NK-92 (cell line): ENCODE data around the gene DLEU7.

Experiments
- DNase-seq: peaks from one replicate; lab custom pipeline; 2025; ENCODE audit not compliant: unreplicated experiment; lab: John Stamatoyannopoulos, UW

The DLEU7 gene

GRCh38 chr13:50843257-50844083 is at the start of gene DLEU7:
Gene DLEU7 (minus strand): TSS chr13:50843692. CDS start chr13:50843646, 46 bp downstream.
- no peak for DNase-seq

- DNase-seq = no peak
Observed at GRCh38 chr13:50892210-50892944, 48.9 kb upstream of the DLEU7 start.

- no peak for DNase-seq
Observed at GRCh38 chr13:50891206-50891605, 47.7 kb upstream of the DLEU7 start.

GRCh38 chr13:50889317-50889716 is 45.8 kb upstream of the DLEU7 start:
- no peak for DNase-seq

- DNase-seq = no peak
Observed at GRCh38 chr13:50888362-50888761, 44.9 kb upstream of the DLEU7 start.

- DNase-seq = no peak
Observed at GRCh38 chr13:50887151-50887550, 43.7 kb upstream of the DLEU7 start.

- DNase-seq = no peak
Observed at GRCh38 chr13:50884265-50884664, 40.8 kb upstream of the DLEU7 start.

- DNase-seq = no peak
Observed at GRCh38 chr13:50883728-50884127, 40.2 kb upstream of the DLEU7 start.

GRCh38 chr13:50882816-50883435 is 39.4 kb upstream of the DLEU7 start:
- DNase-seq = no peak

GRCh38 chr13:50873991-50874390 is 30.5 kb upstream of the DLEU7 start:
- no peak for DNase-seq

- no peak for DNase-seq
Observed at GRCh38 chr13:50873467-50873866, 30.0 kb upstream of the DLEU7 start.

- DNase-seq = no peak
Observed at GRCh38 chr13:50871405-50871804, 27.9 kb upstream of the DLEU7 start.

- no peak for DNase-seq
Observed at GRCh38 chr13:50867637-50867945, 24.1 kb upstream of the DLEU7 start.

GRCh38 chr13:50866817-50867636 is 23.5 kb upstream of the DLEU7 start:
- no peak for DNase-seq

GRCh38 chr13:50864492-50864891 is 21.0 kb upstream of the DLEU7 start:
- DNase-seq = no peak

- DNase-seq = no peak
Observed at GRCh38 chr13:50855681-50856080, 12.2 kb upstream of the DLEU7 start.

- DNase-seq = no peak
Observed at GRCh38 chr13:50850445-50850844, 7.0 kb upstream of the DLEU7 start.

GRCh38 chr13:50847501-50847900 is 4.0 kb upstream of the DLEU7 start:
- DNase-seq = no peak

GRCh38 chr13:50846861-50847475 is 3.5 kb upstream of the DLEU7 start:
- DNase-seq = no peak

- DNase-seq = no peak
Observed at GRCh38 chr13:50845211-50845610, 1.7 kb upstream of the DLEU7 start.
